NCI-H1105 (cell line): ENCODE data around the gene TUFM.
A peak's percentile ranks its signal among the peaks of the same experiment; 100 is the strongest.
"Not testable (repeated sequence)": the region's sequence is repeated elsewhere in the genome, so short reads cannot be mapped to it uniquely, and the experiment has no call there.

Experiments
- DNase-seq: peaks from one replicate; lab custom pipeline; 2025; lab: John Stamatoyannopoulos, UW

TUFM gene

GRCh38 chr16:28846080-28846932 is at the start of gene TUFM:
TUFM (minus strand) TSS chr16:28846348; CDS start chr16:28846269, 79 bp downstream.
- DNase-seq: peak; percentile 95

- no peak for DNase-seq
These were observed 49.5 kb upstream of the TUFM start for GRCh38 chr16:28895609-28896008.

- DNase-seq: no peak
These were observed 47.1 kb upstream of the TUFM start for GRCh38 chr16:28893291-28893690.

DNA sequence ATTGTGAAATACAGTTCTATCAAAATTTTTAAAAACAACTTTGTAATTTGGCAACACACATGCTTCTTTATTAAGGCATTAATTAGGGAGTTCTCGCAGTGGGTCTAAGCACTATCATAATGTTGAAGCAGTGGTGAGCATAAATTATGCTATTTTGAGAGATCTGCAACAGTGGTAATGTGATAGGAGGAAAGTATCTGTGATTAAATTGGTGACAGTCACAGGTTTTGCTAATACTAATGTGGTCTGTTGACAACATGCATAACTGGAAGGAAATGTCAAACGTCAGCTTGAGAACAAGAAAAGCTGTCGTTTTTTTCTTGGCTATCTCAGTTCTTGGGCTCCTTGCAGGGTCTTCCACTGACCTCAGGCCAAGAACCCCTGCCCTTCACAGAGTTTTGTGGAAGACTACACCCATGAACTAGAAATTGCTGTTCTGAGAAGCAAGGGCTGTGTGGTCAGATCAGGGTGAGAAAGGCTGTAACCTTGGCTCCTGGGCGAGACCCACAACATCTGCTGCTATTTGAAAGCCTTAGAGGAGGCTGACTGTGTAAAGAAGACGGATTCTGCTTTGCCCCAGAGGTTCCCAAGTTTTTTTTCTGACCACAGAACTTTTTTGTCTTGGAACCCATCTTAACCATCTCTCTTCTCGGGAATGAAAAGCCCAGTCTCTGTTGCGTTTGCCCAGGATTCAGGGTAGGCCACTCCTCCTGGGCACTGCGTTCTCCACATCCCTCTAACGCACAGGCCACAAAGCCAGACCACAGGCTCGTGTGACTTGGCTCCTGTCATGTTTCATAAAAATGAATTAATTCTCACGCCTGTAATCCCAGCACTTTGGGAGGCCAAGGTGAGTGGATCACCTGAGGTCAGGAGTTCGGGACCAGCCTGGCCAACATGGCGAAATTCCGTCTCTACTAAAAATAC is 46.1 kb upstream of the TUFM start:
- DNase-seq: no peak

DNA sequence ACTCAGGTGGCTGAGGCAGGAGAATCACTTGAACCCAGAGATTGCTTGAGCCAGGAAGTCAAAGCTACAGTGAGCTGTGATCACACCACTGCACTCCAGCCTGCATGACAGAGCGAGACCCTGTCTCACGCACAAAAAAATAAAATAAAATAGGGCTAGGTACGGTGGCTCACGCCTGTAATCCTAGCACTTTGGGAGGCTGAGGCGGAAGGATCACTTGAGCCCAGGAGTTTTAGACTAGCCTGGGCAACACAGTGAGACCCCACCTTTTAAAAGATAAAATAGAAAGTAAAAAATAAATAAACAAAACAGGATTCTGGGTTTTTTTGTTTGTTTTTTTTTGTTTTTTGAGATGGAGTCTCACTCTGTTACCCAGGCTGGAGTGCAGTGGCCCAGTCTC is 44.2 kb upstream of the TUFM start:
- DNase-seq: not testable (repeated sequence)

- no peak for DNase-seq
These were observed 40.8 kb upstream of the TUFM start for GRCh38 chr16:28886945-28887344.

DNA sequence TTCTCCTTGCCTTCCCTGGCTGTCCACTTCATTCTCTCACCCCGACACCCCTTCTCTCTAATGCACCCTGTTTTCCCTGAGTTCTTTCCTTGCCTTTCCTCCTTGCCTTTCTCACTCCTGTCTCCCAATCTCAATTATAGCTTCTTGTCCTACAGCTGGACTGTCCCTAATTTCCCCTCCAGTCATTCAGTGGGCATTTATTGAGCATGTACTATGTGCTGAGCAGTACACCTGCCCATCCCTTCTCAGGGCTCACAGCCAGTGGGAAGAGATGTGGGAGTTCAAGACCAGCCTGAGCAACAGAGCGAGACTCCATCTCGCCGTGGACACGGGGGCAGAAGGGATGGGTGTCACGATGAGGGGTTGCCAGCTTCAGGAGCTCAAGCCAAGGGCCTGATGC is 37.9 kb upstream of the TUFM start:
- no peak for DNase-seq

DNA sequence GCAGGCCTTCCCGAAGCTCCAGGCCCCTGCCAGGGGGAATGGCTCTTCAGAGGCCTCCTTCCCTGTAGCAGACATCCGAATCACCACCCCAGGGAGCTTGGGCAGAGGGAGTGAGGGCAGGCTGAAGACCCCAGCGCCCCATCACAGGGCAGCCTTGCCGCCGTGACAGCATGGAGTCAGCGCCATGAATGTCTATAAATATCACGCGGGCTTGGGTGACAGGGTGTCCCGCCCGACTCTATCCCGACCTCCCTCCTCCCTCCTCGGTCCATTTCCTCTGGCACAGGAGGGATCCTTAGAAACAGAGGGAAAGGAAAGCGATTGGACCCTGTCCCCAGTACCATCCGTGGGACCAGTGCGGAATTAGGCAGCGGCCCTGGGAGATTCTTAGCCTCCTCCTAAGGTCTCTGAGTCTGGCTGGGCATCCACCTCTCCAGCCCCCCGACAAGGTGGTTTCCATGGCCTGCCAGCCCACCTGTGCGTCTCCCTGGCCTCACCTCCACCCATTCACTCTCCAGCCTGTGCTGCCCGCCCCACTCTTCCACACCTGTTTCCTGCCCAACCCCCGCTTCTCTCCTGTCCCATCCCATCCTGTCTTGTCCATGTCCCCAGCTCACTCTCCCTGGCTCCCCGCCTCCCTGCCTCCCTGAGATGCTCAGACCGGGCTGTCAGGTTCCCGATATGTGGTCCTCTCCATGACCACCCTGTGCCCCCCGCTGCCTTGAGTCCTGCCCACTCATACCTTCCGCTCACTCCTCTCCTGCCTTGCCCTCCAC is 37.3 kb upstream of the TUFM start:
- no peak for DNase-seq

DNA sequence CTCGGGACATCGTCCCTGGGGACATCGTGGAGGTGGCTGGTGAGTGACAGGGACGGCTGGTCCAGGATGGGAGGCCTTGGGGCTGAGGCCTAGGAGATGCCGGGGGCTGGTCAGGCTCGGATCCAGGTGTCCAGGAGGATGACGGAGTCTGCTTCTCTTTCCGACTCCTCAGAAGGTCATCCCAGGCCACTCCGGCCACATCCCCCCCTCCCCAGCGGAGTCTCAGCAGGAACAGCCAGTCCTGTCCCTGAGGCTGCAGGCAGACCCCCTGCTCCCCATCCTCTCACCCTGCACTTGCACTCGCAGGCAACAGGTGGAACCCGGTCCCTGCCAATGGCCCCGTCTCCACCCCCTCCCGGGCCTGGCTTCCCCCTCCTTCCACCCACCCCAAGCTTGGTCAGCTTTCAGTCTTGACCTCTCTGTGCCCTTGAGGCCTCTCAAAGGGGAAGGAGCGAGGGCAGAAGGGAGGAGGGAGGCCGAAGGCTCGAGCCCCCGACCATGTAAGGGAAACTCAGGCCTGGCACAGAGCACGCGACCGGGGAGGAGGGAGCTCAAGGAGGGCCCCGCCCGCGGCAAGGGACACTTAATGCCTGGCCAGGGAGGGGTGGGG is 36.5 kb upstream of the TUFM start:
- DNase-seq: no peak

GRCh38 chr16:28881565-28881964 is 35.4 kb upstream of the TUFM start:
- DNase-seq: not testable (repeated sequence)

GRCh38 chr16:28880955-28881354 is 34.8 kb upstream of the TUFM start:
- no peak for DNase-seq

- no peak for DNase-seq
These were observed 34.4 kb upstream of the TUFM start for GRCh38 chr16:28880589-28880915.

GRCh38 chr16:28879841-28880588 is 33.9 kb upstream of the TUFM start:
- DNase-seq: peak; percentile 81

DNA sequence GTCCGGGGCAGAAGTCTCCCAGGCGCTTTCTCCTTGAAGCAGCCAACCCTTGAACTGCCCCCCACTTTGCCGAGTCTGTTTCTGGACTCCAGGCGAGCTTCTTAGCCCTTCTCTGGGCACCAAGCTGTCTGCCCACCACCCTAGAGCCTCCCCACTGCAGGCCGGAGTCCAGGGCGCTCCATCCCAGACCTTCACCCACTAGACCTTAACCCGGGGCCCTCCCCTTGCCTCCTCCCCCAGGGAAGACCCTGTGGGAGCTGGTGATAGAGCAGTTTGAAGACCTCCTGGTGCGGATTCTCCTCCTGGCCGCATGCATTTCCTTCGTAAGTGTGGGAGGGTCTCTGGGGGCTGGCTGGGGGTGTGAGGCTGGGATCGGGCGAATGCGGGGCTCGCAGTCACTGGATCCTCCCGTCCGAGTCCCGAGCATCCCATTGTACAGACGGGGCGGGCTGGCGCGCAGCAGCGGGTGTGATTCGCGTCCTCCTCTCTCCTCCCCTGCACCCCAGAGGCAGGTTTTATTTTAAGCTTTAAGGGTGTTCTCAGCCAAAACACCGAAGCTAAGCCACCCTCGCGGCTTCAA is 33.2 kb upstream of the TUFM start:
- no peak for DNase-seq

- no peak for DNase-seq
These were observed 32.2 kb upstream of the TUFM start, which contains the start of gene ATP2A1 for GRCh38 chr16:28878083-28878926. ATP2A1 (plus strand) TSS chr16:28878488; CDS start chr16:28878672, 184 bp downstream.

DNA sequence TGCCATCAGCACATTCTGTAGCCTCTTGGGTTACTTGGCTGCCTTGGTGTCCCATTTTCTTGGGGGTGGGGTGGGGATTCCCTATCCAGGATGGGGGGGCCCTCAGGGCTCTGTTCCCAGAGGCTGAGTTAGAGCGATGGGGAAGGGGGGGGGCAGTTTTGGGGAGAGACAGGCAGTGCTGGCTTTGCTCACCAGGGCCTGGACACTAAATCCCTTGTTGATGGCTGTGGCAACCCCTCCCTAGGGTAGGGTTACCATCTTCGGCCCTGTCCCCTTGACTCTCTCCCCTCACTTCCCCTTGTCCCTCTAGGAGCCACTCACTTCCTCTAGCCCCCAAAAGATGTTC is 31.5 kb upstream of the TUFM start:
- no peak for DNase-seq

GRCh38 chr16:28876973-28877654 is 31.0 kb upstream of the TUFM start:
- no peak for DNase-seq

DNA sequence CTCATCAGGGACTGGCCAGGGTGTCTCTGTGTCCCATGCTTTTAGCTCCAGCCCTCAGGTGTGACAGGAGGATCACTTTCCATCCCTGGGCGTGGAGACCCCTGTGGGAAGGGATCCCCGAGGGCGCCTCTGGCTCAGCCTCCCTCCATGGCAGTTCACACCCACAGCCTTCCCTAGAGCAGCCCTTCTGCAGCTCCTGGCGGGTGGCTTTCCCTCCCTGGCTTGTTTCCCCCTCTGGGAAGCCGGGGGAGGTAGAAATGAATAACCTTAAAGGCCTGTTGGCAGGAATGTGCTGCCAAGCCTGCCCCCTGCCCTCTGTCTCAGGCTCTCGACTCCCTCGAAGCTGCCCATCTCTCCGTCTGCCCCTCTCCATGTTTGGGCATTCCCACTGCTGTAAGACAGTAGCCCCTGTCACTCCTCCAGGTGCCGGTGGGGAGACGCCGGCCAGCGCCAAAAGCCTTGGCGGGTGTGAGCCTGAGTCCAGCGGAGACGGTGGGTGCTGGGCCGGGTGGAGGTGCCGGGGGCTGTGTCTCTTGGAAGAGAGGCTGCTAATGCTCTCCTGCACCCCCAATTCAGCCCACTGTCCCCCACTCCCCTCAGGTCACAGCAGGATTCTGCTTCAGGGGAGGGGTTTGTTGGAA is 30.0 kb upstream of the TUFM start:
- no peak for DNase-seq
